Stimulated activated CD8-positive, alpha-beta memory T cell treated with anti-CD3 and anti-CD28 coated beads, Interleukin-7, amount 100 ng/mL, for 48 hours (primary cell): ENCODE data around the gene CCDC61.

ENCODE experiments used
- DNase-seq, 2 donors: peaks; one replicate each; pipeline ENCODE4 v3.0.0-alpha.2; 2020; ENCODE audit warnings: low read depth in 1 of 2; ENCODE audit errors: extremely low read depth in 1 of 2

Gene CCDC61

DNA sequence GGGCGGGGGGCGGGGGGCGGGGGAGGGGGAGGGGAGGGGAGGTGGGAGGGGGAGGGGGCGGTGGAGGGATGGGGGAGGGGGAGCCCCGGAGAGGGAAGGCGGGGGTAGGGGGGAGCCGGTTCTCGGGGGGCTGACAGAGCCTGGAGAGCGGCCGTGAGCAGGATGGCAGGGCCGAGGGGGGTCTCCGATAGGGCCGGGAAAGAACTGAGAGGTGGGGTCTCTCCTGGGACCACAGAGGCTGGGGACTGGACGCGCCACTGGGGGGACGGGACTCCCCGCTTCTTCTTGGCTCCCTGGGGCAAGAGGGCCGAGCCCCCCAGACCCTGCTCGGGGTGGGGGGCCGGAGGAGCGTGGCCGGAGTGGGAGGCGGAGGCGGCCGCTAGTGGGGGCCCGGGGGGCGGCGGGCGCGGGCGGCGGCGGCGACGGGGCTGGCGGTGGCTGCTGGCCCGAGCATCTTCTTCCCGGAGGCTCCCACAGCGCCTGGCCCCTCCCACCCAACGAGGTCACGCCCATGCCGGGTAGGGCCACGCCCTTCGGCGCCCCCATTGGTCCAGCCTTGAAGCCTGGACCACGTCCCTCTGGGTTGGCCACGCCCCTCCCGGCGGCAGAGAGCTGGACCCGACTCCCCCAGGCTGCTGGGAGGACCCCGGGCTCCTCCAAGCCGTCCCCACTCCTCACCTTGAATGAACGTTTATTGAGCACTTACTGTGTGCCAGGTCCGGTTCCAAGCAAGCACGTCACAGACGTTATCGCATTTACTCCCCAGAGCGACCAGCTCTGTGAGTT is 21.5 kb upstream of the CCDC61 start, which contains the start of gene NOVA2:
Gene NOVA2, minus strand, starts transcription at position 313 of the 786 bp plus-strand sequence. CDS start 514 bp downstream, outside the sequence.
- DNase-seq: peak; percentile 24 to 33

DNA sequence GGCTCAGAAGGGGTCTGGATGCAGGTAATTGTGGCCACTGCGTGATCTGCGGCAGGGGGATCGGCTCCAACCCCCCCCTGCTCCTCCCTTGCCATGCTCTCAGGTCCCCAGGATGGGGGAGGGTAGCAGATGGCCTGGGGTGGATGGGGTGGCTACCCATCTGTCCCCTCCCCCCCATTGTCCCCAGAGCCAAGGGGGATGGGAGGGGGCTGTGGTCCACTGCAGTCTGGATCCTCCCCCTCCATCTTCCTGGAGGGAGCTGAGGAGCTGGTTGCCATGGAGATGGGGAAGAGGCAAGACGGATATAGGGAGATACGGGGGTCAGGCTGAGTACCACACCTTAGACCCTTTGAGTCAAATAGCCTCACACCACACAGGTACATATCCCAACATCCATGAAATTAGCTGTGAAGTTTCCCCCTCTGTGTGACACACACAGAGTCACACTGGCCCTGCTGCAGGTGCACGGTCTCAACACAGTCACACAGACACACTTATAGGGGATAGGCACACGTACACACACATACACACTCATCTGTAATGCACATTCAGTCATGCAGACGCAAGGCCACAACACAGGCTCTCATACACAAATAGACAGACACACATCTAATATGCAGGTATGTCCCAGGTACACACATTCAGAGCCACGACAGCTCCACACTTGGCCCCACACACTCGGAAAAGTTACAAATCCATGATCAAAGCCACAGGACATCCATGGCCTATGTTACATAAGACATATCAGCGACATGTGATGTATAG is 19.8 kb upstream of the CCDC61 start:
- DNase-seq: no peak

DNA sequence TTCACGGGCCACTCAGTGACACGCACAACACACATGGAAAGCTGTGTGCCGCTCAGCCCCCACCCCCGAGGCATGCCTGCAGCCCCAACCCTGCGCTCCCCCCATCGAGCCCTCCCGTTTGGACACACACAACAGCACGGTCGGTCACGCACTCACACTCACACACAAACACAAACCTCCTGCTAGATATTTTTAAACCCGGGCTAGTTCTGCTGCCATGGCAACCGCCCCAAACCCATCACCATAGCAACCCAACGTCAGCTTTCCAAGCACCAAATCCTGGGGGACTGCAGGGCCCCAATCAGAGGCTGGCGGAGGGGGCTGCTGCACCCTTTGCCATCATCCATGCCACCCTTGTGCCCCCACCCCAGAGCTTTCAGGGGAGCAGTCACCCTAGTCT is 19.1 kb upstream of the CCDC61 start:
- no peak for DNase-seq

DNA sequence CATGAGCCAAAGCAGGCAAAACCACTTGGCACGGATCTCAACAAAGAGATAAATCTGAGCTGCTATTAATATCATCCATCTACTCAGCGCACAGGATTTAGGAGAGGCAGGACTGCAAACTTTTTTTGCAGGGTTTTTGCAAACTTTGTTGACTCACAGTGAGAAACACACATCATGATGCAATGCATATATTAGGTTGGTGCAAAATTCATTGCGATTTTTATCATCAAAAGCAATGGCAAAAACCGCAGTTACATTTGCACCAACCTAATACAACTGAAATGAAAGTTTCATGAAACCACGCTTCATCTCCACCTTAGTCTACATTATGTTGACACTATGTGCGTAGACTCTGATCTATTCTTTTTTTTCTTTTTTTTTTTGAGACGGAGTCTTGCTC is 17.1 kb upstream of the CCDC61 start:
- DNase-seq: no peak

DNA sequence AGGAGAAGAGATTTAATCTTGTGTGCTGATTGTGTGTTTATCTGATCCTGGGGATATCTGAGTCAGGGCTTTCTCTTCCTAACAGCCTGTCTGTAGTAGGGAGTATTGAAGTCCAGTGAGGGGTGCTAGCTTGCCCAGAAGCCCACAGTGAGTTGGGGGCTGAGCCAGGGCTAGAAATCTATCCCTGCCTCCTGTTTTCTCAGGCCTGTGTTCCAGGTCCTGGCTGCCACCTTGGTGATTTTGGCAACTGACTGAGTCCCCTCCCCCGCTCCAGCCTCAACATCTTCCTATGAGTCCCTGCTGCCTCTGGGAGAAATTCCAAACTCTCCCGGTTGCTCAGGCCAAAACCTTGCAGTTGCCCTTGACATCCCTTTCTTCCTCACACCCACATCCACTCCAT is 13.9 kb upstream of the CCDC61 start:
- no peak for DNase-seq

DNA sequence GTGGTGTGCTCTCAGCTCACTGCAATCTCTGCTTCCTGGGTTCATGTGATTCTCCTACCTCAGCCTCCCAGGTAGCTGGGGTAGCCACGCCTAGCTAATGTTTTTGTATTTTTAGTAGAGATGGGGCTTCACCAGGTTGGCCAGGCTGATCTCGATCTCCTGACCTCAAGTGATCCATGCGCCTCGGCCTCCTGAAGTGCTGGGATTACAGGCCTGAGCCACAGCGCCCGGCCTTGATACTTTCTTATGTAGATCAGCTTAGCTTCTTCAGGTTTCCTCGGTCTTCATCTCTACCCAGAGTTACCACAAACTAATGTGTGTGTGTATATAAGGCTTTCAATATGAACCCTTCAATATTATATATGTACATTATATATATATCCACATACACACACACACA is 9.9 kb upstream of the CCDC61 start:
- DNase-seq: no peak

DNA sequence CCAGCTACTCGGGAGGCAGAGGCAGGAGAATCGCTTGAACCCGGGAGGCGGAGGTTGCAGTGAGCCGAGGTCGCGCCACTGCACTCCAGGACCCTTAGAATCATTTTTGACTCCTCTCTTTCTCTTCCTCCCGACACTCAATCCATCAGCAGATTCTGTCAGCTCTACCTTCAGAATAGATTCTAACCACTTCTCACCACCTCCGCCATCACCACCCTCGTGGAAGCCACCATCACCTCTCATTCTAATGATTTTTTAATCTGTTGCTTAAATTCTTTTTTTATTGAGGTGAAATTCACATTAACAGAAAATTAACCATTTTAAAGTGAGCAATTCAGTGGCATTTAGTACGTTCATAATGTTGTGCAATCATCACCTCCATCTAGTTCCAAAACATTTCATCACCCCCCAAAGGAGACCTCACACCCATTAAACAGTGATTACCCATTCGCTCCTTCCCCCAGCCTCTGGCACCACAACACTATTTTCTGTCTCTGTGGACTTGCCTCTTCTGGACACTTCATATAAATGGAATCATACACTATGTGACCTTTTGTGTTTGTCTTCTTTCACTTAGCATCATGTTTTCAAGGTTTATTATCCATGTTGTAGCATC is 5.0 kb upstream of the CCDC61 start:
- DNase-seq: no peak

DNA sequence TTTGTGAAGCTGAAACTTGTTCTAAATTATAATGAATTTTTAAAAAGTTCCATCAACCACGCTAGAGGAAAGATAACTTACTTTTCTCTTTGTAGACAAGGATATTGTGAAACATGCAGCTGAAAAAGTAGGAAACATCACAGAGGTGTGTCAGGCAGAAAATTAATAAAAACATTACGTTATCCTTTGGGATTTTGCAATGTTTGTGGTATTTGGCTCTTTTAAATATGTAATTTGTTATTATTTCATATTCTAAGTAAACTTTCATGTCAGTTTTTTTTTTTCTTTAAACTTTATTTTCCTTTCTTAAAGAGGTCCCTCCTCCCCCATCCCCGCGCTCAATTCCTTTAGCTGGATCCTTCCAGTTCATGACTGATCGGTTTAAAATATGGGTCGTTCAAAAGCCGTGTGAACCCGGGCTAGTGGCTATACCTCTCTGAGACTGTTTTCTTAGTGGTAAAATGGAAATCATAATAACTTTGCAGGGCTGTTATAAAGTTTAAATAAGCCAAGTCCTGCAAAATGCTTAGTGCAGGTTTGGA is 740 bp upstream of the CCDC61 start:
- DNase-seq: no peak

DNA sequence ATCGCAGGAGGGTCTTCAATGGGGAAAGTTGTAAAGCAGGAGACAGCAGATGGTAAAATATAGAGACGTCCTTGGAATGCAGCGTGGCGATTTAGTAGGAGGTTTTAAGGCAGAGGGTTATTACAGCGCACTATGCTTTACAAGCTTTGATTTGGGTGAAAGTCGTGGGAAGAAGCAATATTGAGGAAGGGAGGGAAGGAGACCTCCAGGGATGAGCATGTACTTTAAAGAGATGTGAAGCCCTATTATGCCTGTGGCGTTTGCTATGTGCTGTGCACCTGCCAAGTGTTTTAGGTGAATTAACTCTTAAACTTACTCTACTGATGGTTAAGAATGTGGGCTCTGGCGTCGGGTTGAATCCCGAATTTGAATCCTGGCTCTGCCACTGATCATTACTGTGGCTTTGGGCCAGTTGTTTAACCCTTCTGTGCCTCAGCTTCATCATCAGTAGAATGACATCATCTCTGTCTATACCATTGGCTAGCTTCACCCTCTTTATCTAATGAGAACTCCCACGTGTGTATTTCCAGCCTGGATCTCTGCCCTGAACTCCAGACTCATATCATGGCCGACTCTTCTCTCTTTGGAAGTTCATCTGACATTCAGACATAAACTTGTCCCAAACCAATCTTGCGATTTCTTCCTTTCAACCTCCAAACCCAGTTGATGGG is 583 bp downstream of the CCDC61 start:
- DNase-seq: no peak

DNA sequence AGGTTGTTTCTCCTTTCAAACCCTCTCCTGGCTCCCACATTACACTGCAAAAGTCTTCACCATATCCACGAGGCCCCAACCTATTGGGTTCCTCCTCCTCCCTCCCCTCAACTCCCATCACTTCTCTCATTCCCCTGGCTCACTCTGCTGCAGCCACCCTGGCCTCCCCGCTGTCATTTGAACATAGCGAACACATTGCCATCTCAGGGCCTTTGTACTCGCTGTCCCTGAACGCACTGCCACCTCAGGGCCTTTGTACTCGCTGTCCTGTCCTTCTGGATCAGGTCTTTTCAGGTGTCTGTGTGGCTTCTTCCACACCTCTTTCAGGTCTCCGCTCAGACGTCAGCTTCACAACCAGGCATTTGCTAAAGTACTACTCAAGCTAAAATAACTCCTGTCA is 1.7 kb downstream of the CCDC61 start:
- DNase-seq: no peak

DNA sequence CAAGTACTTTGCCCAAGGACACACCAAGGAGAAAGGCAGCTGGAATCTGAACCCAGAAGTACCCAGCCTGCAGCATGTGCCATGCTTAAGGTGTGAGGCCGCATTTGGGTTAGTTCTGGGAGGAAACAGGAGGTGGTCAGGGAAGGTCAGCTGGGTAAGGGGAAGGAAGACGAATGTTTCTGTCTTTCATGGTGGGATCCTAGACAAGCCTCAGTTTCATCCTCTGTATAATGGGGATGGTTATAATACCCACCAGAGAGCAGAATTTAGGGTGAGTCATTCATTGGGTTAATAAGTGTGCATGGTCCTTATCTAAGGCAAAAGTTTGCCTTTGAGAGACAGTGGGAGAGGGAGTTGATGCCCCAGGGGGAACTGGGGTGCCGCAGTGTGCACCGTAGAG is 3.6 kb downstream of the CCDC61 start:
- no peak for DNase-seq

DNA sequence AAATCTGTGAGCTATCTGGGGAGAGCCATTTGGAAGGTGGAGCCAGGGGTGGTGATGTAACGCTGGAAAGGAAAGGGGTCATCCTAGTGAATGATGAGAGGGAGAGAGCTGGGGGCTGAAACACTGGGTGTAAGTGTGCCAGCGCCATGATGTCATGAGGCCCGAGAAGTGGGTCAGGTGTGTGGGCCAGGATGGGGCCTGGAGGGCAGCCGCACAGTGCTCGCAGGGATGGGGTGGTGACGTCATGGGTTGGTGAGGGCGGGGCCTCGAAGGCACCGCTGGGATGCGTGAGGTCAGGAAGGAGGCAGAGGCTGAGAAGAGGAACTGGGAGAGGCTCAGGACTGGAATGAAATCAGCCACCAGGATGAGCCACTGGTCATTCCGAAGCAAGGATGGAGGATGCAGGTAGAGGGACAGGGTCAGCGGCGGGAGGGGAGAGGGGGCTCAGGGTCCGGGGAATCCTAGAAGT is 4.4 kb downstream of the CCDC61 start:
- DNase-seq: no peak

DNA sequence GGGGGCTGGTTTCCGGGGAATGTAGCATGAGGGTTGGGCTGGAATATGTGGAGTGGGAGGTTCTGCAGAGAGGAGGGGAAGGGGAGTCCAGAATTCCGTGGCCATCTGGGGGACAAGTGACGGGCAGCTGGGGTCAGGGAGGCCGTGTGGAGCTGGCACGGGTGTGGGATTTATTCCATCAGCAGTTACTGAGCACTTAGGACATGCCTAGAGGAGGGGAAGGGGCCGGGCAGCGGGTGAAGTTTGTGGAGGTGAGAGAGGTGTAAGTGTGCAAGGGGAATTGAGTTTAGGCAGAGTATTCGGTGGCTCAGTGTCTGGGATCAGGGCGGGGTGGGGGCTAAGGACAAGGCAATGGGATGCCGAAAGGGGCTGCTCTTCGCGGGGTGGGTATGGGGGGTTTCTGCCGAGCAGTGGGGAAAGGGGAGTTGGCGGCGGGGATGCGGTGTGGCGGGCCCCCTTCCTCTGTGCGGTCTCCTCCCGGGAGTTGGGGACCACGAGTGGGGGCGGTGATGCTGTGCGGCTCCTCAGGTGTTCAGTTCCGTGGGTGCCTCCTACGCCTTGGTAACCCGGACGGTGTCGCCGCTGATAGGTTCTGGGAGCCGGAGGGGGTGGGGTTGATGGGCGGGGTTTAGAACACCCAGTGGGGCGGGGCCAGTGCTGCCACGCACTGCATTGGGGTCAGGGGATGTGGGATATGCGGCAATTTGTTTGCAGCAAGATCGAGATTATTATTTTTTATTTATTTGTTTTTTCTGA is 5.4 kb downstream of the CCDC61 start:
- DNase-seq: peak in 1 of 2 donors; percentile 47

DNA sequence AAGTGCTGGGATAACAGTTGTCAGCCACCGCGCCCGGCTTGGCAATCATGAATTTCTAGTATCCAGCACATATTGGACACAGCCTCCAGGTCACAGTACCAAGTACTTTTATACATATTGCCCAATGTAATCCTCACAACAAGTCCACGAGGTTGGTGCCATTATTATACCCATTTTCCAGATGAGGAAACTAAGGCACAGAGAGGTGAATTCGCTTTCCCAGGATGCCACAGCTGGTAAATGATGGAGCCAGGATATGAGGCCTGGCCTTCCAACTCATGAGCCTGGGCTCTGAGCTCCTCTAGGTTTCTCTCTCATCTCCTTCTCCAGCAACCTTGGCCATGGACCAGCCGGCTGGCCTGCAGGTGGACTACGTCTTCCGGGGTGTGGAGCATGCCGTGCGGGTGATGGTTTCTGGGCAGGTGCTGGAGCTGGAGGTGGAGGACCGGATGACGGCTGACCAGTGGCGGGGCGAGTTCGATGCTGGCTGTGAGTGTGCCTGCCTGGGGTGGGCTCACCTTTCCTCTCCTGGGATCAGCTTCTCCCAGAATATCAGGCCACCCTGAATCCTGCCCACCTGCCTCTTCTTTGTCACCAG is 7.5 kb downstream of the CCDC61 start:
- no peak for DNase-seq

DNA sequence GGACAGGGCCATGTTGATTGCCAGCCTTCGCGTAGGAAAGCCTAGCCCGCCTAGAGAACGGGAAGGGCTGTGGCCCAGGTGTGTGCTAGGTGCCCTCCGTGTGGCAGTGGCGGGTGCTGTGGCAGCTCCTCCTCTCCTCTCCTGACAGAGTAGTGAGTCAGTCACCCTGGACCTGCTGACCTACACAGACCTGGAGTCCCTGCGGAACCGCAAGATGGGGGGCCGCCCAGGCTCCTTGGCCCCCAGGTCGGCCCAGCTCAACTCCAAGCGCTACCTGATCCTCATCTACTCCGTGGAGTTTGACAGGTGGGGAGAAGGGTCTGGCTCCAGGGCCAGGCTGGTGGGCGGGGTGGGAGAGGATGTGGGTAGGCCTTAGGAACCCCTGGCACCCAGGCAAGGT is 11.1 kb downstream of the CCDC61 start:
- no peak for DNase-seq

DNA sequence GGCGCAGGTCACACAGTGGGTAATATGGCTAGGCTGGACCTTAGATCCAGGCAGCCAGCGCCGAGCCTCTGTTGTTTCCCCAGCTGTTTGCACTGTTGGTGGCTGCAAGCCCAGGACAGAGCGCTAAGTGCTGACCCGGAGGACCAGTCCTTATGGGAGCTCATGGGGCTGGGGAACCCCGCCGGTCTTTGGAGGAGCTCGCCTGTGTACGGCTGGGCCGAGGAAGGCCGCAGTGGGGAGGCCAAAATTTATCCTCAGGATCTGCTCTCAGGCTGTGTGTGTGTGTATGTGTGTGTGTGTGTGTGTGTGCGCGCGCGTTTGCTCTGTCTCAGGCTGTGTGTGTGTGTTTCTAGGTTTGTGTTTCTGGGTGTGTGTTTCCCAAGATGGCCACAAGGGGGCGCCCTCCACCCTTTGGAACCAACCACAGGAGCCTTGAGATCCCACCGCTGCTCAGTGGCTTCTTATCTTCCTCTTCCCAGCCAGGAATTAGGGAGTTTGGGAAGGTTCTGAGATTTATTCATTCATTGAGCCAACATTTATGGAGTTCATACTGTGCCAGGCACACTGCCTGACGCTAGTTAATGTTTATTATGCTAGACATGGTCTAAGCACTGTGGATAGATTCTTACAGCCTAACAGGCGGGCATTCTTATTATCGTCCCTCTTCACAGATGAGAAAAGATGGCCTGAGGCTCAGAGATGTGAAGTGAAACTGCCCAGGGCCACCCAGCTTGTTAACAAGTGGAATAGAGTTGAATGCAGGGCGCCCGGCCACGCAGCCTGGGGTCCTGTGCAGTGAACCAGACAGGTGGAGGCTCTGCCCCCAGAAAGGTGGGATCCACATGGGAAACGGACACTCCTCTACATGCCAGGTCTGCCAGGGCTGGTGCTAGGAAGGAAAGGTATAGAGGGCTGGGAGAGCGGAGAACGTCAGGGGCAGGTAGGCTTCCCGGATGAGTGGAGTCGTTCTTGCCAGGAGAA is 14.6 kb downstream of the CCDC61 start:
- peak in 1 of 2 donors; percentile 37 for DNase-seq

DNA sequence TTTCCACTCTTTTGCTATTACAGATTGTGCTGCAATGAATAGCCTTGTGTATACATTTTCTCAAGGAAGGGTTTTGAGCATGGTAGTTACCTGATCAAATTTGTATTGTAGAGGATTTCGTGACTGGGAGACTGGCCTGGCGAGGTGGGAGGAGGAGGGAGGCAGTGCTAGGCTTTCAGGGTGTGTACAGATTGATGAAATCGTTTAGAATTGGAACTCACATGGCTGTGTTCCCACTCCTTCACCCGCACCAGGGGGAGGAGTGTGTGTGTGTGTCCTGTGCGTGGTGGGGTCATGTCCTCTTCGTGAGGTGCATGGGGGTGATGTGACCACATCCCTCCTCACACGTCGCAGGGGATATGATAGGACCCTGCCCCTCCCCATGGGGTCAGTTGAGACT is 19.3 kb downstream of the CCDC61 start:
- no peak for DNase-seq

DNA sequence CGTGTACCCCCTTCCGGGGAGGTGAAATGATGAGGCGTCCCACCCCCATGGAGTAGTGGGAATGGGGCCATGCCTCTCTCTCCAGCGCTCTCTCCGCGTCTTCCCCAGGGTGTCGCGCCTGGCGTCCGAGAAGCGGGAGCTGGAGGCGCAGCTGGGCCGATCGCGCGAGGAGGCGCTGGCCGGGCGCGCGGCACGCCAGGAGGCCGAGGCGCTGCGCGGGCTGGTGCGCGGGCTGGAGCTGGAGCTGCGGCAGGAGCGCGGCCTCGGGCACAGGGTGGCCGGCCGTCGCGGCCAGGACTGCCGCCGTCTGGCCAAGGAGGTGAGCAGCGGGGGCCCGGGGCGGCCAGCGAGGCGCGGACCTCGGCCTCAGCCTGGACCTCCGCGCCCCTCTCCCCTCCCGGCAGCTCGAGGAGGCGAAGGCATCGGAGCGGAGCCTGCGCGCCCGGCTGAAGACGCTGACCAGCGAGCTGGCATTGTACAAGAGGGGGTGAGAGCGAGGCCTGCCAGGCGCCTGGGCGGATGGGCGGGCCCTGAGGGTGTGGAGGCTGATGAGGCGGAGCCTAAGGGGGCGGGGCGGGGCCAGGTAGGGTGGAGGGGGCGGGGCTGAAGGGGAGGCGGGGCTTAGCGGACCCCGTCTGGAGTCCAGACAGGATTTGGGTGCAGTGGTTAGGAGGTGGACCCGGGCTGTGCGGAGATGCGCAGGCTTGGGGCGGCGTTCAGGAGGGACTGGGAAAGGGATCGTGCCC is 19.8 kb downstream of the CCDC61 start:
- peak in 1 of 2 donors; percentile 37 for DNase-seq
